GM10248 (cell line): Measurements from ENCODE around the gene TAMM41.

Source experiments
- CTCF ChIA-PET: fragments of 300-600 bp; sonication (Branson Sonifier 250); formaldehyde crosslinking; extraction: SDS; loops from one replicate; lab custom pipeline; 2021; ENCODE audit warnings: antibody characterized with exemption; lab: Yijun Ruan, JAX
- POLR2A ChIA-PET: fragments of 350-650 bp; sonication (Branson Sonifier 250); formaldehyde crosslinking; extraction: SDS; loops from one replicate; lab custom pipeline; 2020; ENCODE audit warnings: antibody characterized with exemption; lab: Yijun Ruan, JAX
- DNase-seq: peaks from one replicate; pipeline ENCODE4 v3.0.0; 2012; ENCODE audit errors: extremely low spot score
- CTCF ChIP-seq: IDR thresholded peaks from 2 replicates; pipeline ENCODE4 v1.5.1; 2012; ENCODE audit warnings: mild to moderate bottlenecking, low read depth; ENCODE audit errors: extremely low read depth, missing control alignments, control extremely low read depth

TAMM41 gene

GRCh38 chr3:11770477-11771391 is 76.0 kb downstream of the TAMM41 start:
- ChIA-PET POLR2A (no interaction called here), CTCF (interaction anchor here (0.7 to 1.5 kb wide), 3 partner anchors 9 to 113 kb away, joined by 3 read pairs; no protein-coding TSS in a partner anchor)
- DNase-seq, result peak; percentile 90
- no peak for TF ChIP-seq CTCF

- CTCF ChIA-PET, result interaction anchor here (0.7 to 1.5 kb wide), 3 partner anchors 10 to 112 kb away, joined by 3 read pairs; no protein-coding TSS in a partner anchor
- DNase-seq, result no peak
- TF ChIP-seq CTCF, result no peak
- POLR2A ChIA-PET, result no interaction called here
Observed at GRCh38 chr3:11769704-11770476, 76.8 kb downstream of the TAMM41 start.

- no peak for TF ChIP-seq CTCF
- ChIA-PET CTCF (no interaction called here), POLR2A (no interaction called here)
- no peak for DNase-seq
Observed at GRCh38 chr3:11768604-11769003, 78.1 kb downstream of the TAMM41 start.

- DNase-seq, result no peak
- ChIA-PET POLR2A (interaction anchor here (0.7 kb wide), 1 partner anchor 541 kb away, joined by 3 read pairs; no protein-coding TSS in a partner anchor), CTCF (interaction anchor here (0.9 to 3.1 kb wide), 4 partner anchors 9 to 50 kb away, joined by 3 to 12 read pairs (median 4); no protein-coding TSS in a partner anchor)
- TF ChIP-seq CTCF, result no peak
Observed at GRCh38 chr3:11764931-11765363, 81.7 kb downstream of the TAMM41 start.

GRCh38 chr3:11759996-11760395 is 86.7 kb downstream of the TAMM41 start:
- DNase-seq, result no peak
- ChIA-PET POLR2A (no interaction called here), CTCF (no interaction called here)
- no peak for TF ChIP-seq CTCF

- ChIA-PET CTCF (no interaction called here), POLR2A (no interaction called here)
- no peak for TF ChIP-seq CTCF
- DNase-seq, result no peak
Observed at GRCh38 chr3:11757929-11758328, 88.8 kb downstream of the TAMM41 start.
